DND-41 (cell line): ENCODE measurements around the gene IGF2BP2.

Experiments
- EZH2 ChIP-seq: IDR thresholded peaks from 3 replicates; pipeline ENCODE4 v1.6.1; 2012; ENCODE audit warnings: borderline replicate concordance, low read depth, mild to moderate bottlenecking, moderate library complexity, low read length, inconsistent platforms; ENCODE audit not compliant: severe bottlenecking
- TF ChIP-seq, protein P1 (sequence below): IDR thresholded peaks from 2 replicates; pipeline ENCODE4 v1.5.1; 2012; ENCODE audit warnings: borderline replicate concordance, low read length, moderate library complexity, mild to moderate bottlenecking; ENCODE audit not compliant: poor library complexity, severe bottlenecking; ENCODE audit errors: extremely low read depth

DNA sequence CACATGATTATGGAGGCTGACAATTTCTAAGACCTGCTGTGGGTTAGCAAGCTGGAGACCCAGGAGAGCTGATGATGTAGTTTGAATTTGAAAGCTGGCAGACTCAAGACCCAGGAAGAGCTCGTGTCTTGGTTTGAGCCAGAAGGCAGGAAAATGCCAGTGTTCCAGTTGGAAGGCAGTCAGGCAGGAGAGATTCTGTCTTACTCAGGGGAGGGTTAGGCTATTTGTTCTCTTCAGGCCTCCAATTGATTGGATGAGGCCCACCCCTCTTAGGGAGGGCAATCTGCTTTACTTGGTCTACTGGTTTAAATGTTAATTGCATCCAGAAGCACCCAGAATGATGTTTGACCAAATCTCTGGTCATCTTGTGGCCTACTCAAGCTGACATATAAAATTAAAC is 40.4 kb upstream of the IGF2BP2 start:
- TF ChIP-seq, protein P1, sequence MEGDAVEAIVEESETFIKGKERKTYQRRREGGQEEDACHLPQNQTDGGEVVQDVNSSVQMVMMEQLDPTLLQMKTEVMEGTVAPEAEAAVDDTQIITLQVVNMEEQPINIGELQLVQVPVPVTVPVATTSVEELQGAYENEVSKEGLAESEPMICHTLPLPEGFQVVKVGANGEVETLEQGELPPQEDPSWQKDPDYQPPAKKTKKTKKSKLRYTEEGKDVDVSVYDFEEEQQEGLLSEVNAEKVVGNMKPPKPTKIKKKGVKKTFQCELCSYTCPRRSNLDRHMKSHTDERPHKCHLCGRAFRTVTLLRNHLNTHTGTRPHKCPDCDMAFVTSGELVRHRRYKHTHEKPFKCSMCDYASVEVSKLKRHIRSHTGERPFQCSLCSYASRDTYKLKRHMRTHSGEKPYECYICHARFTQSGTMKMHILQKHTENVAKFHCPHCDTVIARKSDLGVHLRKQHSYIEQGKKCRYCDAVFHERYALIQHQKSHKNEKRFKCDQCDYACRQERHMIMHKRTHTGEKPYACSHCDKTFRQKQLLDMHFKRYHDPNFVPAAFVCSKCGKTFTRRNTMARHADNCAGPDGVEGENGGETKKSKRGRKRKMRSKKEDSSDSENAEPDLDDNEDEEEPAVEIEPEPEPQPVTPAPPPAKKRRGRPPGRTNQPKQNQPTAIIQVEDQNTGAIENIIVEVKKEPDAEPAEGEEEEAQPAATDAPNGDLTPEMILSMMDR, result no peak
- TF ChIP-seq EZH2, result no peak
